Fibroblast of lung (primary cell): ENCODE measurements around the gene EYS.

Experiments used
- EZH2 ChIP-seq: IDR thresholded peaks from 2 replicates; pipeline ENCODE4 v1.5.1; 2012; ENCODE audit warnings: low read length, control low read depth, mild to moderate bottlenecking; ENCODE audit errors: missing control alignments
- TF ChIP-seq, protein P1 (sequence below), 2 donors: IDR thresholded peaks in 1 of 2; conservative IDR thresholded peaks in 1 of 2; 1 replicate in 1 of 2; 2 replicates in 1 of 2; pipeline ENCODE4 v1.5.1; 2011 to 2012; ENCODE audit warnings: low read length in 2 of 2, control low read depth in 1 of 2, inconsistent platforms in 1 of 2, low read depth in 1 of 2, mild to moderate bottlenecking in 1 of 2

DNA sequence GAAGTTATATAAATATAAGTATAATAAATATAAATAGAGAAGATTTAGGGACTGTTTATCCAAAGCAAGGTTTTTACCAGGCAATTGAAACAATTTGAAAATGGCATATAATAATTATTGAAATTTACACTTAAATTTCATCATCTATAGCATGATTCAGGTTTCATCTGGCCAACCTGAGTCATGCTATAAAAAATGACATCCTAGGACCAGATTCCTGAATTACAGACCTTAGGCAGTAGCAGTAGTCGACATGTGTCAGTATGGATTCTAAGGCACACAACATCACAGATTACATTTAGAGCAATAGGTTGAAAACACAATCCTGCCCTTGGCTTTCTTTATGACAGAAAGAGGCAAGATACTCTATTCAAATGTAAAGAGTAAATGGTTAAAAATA is 1479.2 kb downstream of the EYS start:
- TF ChIP-seq, protein P1, sequence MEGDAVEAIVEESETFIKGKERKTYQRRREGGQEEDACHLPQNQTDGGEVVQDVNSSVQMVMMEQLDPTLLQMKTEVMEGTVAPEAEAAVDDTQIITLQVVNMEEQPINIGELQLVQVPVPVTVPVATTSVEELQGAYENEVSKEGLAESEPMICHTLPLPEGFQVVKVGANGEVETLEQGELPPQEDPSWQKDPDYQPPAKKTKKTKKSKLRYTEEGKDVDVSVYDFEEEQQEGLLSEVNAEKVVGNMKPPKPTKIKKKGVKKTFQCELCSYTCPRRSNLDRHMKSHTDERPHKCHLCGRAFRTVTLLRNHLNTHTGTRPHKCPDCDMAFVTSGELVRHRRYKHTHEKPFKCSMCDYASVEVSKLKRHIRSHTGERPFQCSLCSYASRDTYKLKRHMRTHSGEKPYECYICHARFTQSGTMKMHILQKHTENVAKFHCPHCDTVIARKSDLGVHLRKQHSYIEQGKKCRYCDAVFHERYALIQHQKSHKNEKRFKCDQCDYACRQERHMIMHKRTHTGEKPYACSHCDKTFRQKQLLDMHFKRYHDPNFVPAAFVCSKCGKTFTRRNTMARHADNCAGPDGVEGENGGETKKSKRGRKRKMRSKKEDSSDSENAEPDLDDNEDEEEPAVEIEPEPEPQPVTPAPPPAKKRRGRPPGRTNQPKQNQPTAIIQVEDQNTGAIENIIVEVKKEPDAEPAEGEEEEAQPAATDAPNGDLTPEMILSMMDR (conservative IDR thresholded peaks at IDR 0.05 in 1 of 2, IDR thresholded peaks at IDR 0.05 in 1 of 2; ENCODE audit: low read depth in 1 of 2, low read length in 2 of 2): no peak
- TF ChIP-seq EZH2: no peak
